ENCODE results near the gene DHRS1.

DHRS1 gene

GRCh38 chr14:24263848-24264247 lies 35.7 kb downstream of the DHRS1 start:
- no peak for DNase-seq (ENCODE audit: low read depth)

GRCh38 chr14:24262821-24263733 lies 36.5 kb downstream of the DHRS1 start, which contains the start of gene TGM1:
Gene TGM1, minus strand, starts transcription at chr14:24263177. Its CDS starts 825 bp downstream, at chr14:24262352.
- no peak for DNase-seq (ENCODE audit: low read depth)

- no peak for DNase-seq (ENCODE audit: low read depth)
Observed at GRCh38 chr14:24261969-24262327, 37.6 kb downstream of the DHRS1 start.

- DNase-seq (ENCODE audit: low read depth), result no peak
Observed at GRCh38 chr14:24261256-24261968, 38.2 kb downstream of the DHRS1 start.

GRCh38 chr14:24260780-24261157 lies 38.8 kb downstream of the DHRS1 start:
- DNase-seq (ENCODE audit: low read depth), result no peak

- DNase-seq (ENCODE audit: low read depth), result no peak
Observed at GRCh38 chr14:24260026-24260779, 39.4 kb downstream of the DHRS1 start.

GRCh38 chr14:24259282-24260025 lies 40.1 kb downstream of the DHRS1 start:
- DNase-seq (ENCODE audit: low read depth), result no peak

GRCh38 chr14:24258548-24259265 lies 40.9 kb downstream of the DHRS1 start:
- no peak for DNase-seq (ENCODE audit: low read depth)

GRCh38 chr14:24258119-24258518 lies 41.5 kb downstream of the DHRS1 start:
- DNase-seq (ENCODE audit: low read depth), result no peak

GRCh38 chr14:24256960-24257359 lies 42.6 kb downstream of the DHRS1 start:
- no peak for DNase-seq (ENCODE audit: low read depth)

- no peak for DNase-seq (ENCODE audit: low read depth)
Observed at GRCh38 chr14:24255931-24256711, 43.5 kb downstream of the DHRS1 start.

GRCh38 chr14:24255438-24255837 lies 44.1 kb downstream of the DHRS1 start:
- DNase-seq (ENCODE audit: low read depth), result no peak

- no peak for DNase-seq (ENCODE audit: low read depth)
Observed at GRCh38 chr14:24254630-24255392, 44.8 kb downstream of the DHRS1 start.

GRCh38 chr14:24253936-24254335 lies 45.6 kb downstream of the DHRS1 start:
- no peak for DNase-seq (ENCODE audit: low read depth)

GRCh38 chr14:24252289-24253124 lies 47.1 kb downstream of the DHRS1 start:
- DNase-seq (ENCODE audit: low read depth), result no peak

GRCh38 chr14:24251880-24252288 lies 47.7 kb downstream of the DHRS1 start:
- DNase-seq (ENCODE audit: low read depth), result no peak

- DNase-seq (ENCODE audit: low read depth), result no peak
Observed at GRCh38 chr14:24250354-24250753, 49.2 kb downstream of the DHRS1 start.

GRCh38 chr14:24249230-24250021 lies 50.2 kb downstream of the DHRS1 start:
- no peak for DNase-seq (ENCODE audit: low read depth)
